Measurements from ENCODE around the gene LAIR1. TPM values are rescaled to one million over a fixed set of nuclear protein-coding genes. Genes with fewer than 3 reads are reported as not detected.
"Not testable (repeated sequence)": the region's sequence is repeated elsewhere in the genome, so short reads cannot be mapped to it uniquely, and the experiment has no call there.

The LAIR1 gene
- total RNA-seq, 2 donors from 2014 or later, result 2.9 to 9.9 TPM

DNA sequence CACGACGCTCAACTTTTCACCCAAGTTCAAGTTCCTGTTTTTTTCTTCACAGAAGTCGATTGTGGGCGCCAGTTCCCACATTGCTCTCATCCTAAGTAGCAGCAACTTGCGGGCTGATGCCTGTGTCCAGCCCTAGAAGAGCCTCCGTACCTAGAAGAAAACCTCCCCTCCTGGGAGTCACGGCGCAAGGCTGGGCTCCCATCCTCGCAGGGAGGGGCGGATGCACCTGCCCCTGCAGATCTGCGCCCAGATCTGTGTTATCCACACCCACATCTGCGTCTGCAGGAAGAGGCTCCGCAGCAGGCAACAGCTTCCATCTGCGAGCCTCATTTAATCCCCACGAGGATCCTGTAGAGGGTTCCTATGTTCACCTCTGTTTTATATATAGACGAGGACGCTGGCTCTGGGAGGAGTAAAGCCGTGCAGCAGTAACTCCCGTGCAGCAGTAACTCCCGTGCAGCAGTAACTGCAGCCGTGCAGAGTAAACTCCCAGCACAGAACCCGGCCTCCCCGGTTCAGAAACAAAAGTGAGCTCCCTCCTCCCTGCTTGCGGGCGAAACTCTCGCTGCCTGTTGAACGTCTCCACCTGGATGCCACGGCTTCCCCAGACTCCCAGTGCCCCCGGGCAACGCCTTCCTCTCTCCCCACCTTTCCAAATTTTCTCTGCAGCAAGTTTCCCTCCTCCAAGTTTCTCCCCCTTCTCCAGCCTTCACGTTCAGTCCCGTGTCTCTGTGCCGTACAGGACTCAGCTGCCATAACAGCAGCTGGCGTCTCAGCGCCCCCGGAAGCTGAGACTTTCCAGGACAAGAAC lies 23.5 kb upstream of the LAIR1 start:
- DNase-seq (ENCODE audit: low spot score in 2 of 2) (peak in 1 of 2 donors; percentile 16), ATAC-seq (peak; percentile 56 to 62)
- H3K27ac Mint-ChIP-seq, result peak overlapping the region in 1 of 2 donors; percentile 8
- H3K9me3 Mint-ChIP-seq, result no peaks in the 10 kb centered on the region
- no peaks in the 10 kb centered on the region for H3K36me3 Mint-ChIP-seq

GRCh38 chr19:54383330-54383729 lies 18.6 kb upstream of the LAIR1 start:
- no peak overlapping the region for H3K27ac Mint-ChIP-seq

DNA sequence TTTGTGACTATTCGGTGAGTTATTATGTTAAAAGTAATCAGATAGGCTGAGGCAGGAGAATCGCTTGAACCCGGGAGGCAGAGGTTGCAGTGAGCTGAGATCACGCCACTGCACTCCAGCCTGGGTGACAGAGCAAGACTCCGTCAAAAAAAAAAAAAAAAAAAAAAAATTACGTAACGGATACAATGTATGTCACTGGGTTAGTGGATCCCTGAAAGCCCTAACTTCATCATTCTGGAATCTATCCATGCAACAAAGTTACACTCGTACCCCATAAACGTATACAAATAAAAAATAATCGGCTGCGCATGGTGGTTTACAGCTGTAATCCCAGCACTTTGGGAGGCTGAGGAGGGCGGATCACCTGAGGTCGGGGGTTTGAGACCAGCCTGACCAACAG lies 17.3 kb upstream of the LAIR1 start:
- ATAC-seq; H3K27ac Mint-ChIP-seq; H3K9me3 Mint-ChIP-seq; DNase-seq (ENCODE audit: low spot score in 2 of 2): not testable (repeated sequence)
- H3K36me3 Mint-ChIP-seq, result peaks cover 0 to 14% of the 10 kb centered on the region in 2 donors

More at GRCh38 chr19:54383330-54383729, 18.6 kb upstream of the LAIR1 start:
- Mint-ChIP-seq H3K9me3 (peaks cover 0 to 10% of the 10 kb centered on the region in 2 donors), H3K36me3 (peaks cover 0 to 14% of the 10 kb centered on the region in 2 donors)
- DNase-seq (ENCODE audit: low spot score in 2 of 2) (no peak), ATAC-seq (no peak)

GRCh38 chr19:54380897-54381296 lies 16.2 kb upstream of the LAIR1 start:
- Mint-ChIP-seq H3K27ac (no peak overlapping the region), H3K36me3 (peaks cover 0 to 14% of the 10 kb centered on the region in 2 donors), H3K9me3 (peaks cover 0 to 10% of the 10 kb centered on the region in 2 donors)
- ATAC-seq, result no peak
- DNase-seq (ENCODE audit: low spot score in 2 of 2), result no peak

DNA sequence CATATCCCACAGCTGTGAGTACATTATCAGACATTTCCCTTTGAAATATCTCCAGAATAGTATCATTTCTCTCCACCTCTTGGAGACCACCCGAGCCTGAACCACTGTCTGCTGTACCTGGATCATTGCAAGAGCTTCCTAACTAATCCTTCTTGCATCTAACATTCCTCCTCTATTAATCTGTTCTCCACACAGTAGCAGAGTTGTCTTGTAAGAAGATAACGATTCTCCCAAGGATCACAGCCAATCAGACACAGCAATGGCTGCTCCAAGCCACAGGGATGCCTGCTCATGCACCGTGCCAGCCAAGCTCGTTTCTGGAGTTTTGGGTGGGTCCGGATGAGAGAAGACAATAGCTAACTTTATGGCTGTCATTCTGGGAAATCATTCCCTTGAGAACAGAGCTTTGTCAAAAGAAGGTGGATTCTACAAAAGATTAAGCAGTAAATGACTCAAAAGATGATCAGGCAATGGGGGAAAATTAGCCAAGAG lies 14.5 kb upstream of the LAIR1 start:
- Mint-ChIP-seq H3K27ac (no peak overlapping the region), H3K36me3 (peaks cover 0 to 14% of the 10 kb centered on the region in 2 donors), H3K9me3 (peaks cover 0 to 10% of the 10 kb centered on the region in 2 donors)
- DNase-seq (ENCODE audit: low spot score in 2 of 2) (no peak), ATAC-seq (no peak)

GRCh38 chr19:54376610-54377285 lies 12.0 kb upstream of the LAIR1 start:
- peaks cover 0 to 10% of the 10 kb centered on the region in 2 donors for H3K9me3 Mint-ChIP-seq
- H3K27ac Mint-ChIP-seq, result no peak overlapping the region
- peaks cover 0 to 14% of the 10 kb centered on the region in 2 donors for H3K36me3 Mint-ChIP-seq
- no peak for DNase-seq (ENCODE audit: low spot score in 2 of 2)
- no peak for ATAC-seq

DNA sequence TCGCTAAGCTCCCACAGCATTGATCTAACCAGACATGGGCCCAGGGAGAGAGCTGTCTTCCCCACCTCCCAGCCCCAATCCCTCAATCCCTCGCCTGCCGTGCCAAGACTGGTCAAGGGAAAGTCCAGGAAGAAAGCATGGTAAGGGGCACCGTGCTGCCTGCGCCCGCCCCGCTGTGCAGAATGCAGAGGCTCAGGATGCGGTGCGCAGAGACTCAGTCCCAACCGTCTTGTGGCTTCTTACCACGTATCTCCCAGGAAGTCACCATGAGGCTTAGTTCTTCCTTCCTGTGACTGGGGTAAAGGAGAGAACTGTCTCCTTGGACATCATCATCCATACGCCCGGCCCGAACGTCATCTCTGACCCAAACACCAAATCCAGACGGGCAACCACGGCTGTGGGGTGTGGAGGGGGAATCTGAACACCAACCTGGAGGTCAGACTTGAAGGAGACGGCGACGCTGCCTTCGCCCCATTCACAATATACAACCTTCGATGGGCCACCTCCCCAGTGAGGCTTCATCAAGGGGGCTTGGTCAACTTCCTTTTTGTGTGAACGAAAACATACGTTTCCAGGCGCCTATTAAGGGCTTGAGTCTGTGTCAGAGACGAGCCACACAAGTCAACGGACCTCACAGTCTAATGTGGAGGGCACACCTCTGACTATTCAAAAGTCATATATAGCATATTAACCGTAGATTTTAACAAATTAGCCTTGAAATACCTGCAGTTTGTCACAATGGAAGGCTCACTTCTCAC lies 10.6 kb upstream of the LAIR1 start:
- not testable (repeated sequence) for H3K36me3 Mint-ChIP-seq; H3K27ac Mint-ChIP-seq; DNase-seq (ENCODE audit: low spot score in 2 of 2); H3K9me3 Mint-ChIP-seq
- peak; percentile 23 to 27 for ATAC-seq

DNA sequence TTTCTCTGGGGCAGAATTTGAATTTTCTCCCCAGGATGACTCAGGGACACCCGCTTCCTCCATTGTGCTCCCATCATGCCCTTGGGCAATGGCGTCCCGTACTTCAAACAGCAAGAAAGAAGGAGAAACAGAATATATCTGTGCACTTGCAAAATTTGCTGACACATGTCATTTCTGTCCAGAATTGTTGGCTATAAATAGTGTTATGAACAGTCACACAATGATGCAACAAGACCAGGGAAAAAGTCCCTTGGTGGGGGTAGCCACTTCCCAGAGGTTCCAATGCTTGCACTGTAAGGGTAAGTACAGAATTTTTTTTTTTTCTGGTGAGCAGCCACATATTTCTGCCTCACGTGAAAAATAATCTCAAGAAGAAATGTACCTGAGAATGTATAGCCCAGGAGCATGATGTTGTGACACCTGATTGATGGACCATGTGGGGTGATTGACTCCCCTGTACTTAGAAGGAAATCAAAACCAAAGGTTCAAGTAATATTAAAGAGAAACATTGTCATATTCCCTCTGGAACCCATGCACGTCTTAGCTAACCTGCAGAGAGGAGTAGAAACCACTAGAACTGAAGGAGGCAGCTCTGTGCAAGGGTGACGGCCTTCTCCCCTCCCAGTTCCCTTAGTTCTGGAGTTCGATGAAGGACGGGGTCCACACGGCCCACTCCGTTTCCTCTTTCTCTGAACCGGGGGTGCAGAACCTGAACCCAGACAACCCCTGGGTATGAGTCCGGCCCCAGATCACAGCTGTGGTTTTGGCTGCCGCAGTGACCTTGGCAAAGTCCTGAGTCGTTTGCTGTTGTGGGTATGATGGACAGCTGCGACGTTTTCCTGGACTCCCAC lies 9.3 kb upstream of the LAIR1 start:
- DNase-seq (ENCODE audit: low spot score in 2 of 2) (no peak), ATAC-seq (no peak)
- no peak overlapping the region for H3K27ac Mint-ChIP-seq
- H3K36me3 Mint-ChIP-seq, result no peaks in the 10 kb centered on the region
- no peaks in the 10 kb centered on the region for H3K9me3 Mint-ChIP-seq

GRCh38 chr19:54371453-54371852 lies 6.7 kb upstream of the LAIR1 start:
- not testable (repeated sequence) for DNase-seq (ENCODE audit: low spot score in 2 of 2); H3K36me3 Mint-ChIP-seq; ATAC-seq; H3K27ac Mint-ChIP-seq; H3K9me3 Mint-ChIP-seq

DNA sequence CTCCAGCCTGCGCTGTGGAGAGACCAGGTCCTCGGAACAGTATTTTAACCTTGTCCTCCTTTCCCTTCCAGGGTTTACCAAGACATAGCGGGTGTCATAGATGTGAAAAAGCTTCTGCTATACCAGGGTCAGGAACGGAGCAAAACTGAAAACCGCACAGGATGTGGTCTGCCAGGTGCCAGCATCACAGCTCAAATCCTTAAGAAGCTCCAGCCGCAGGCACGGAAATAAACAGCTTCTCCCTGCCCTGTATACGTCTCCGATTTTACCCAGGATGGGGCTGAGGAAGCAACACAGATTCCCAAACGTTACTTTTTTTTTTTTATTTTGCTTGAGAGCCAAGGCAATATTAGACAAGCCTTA lies 5.7 kb upstream of the LAIR1 start:
- H3K9me3 Mint-ChIP-seq, H3K36me3 Mint-ChIP-seq, H3K27ac Mint-ChIP-seq: not testable (repeated sequence)
- ATAC-seq (peak; percentile 83 to 95), DNase-seq (ENCODE audit: low spot score in 2 of 2) (peak in 1 of 2 donors; percentile 69)

- peak overlapping the region in 1 of 2 donors; percentile 9 for H3K27ac Mint-ChIP-seq
- not testable (repeated sequence) for H3K36me3 Mint-ChIP-seq; H3K9me3 Mint-ChIP-seq; DNase-seq (ENCODE audit: low spot score in 2 of 2); ATAC-seq
Measured at GRCh38 chr19:54369688-54370433, 5.1 kb upstream of the LAIR1 start.

DNA sequence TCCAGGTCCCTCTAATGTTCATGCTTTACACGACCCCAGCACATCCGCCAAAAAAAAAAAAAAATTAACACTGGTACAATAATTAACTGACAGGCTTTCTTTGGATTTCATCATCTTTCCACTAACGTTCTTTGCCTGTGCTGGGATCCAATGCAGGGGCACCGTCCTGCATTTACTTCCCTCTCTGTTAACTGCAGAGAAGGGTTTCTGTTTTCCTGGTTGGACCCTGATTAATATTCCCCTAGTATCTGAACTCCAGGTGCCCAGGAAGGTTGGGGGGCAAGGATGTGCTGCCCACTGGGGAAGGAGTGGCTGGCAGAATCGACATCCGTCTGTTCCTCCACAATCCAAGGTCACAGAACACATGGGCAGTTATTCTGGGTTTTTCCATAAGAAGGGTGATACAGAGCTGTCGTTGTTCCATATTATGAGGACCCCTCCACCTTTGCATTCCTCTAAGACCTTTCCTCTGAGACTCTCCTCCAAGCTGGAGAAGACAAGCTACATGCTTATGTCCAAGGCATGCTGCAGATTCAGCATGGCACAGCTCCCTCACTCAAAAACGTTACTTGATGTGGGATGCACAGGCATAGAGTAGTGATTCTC lies 4.5 kb upstream of the LAIR1 start:
- ATAC-seq, result no peak
- no peaks in the 10 kb centered on the region for H3K36me3 Mint-ChIP-seq
- no peak for DNase-seq (ENCODE audit: low spot score in 2 of 2)
- peak overlapping the region in 1 of 2 donors; percentile 9 for H3K27ac Mint-ChIP-seq
- H3K9me3 Mint-ChIP-seq, result no peaks in the 10 kb centered on the region

DNA sequence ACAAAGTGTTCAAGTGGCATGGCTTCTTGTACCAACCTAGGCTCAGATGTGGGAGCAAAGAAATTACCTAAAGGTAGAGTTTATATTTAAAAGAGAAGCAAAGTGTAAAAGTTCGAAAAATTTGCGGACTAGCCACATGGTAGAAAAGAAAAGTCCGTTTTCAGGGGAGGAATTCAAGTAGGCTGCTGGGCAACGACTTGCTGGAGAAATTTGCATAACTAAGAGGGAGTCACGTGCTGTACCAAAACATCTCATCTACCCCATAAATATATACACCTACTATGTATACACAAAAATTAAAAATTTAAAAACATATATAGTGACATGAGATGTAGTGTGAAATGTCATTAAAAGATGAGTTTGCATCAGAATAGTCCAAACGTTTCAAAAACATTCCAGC lies 2.1 kb upstream of the LAIR1 start:
- H3K36me3 Mint-ChIP-seq, result peaks cover 0 to 10% of the 10 kb centered on the region in 2 donors
- H3K27ac Mint-ChIP-seq, result no peak overlapping the region
- DNase-seq (ENCODE audit: low spot score in 2 of 2), result no peak
- no peaks in the 10 kb centered on the region for H3K9me3 Mint-ChIP-seq
- no peak for ATAC-seq

DNA sequence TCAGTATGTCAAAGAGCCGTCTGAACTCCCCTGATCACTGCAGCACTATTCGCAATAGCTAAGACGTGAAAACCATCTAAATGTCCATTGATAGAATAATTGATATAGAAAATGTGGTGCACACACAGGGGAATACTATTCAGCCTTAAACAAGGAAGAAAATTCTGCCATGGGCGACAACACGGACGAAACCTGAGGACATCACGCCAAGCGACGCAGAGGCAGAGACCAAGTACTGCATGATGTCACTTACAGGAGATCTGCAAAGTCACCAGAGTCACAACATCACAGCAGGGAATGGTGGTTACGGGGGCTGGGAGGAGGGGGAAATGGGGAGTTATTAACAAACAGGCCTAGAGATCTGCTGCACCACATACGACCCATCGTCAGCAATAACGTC lies 1.1 kb upstream of the LAIR1 start:
- not testable (repeated sequence) for H3K9me3 Mint-ChIP-seq; DNase-seq (ENCODE audit: low spot score in 2 of 2); H3K27ac Mint-ChIP-seq; ATAC-seq
- H3K36me3 Mint-ChIP-seq, result peaks cover 0 to 10% of the 10 kb centered on the region in 2 donors

Measured in activated naive CD4-positive, alpha-beta T cell treated with anti-CD3 and anti-CD28 coated beads, Interleukin-2, amount 50 U/mL, for 72 hours (primary cell).